Effector memory CD4-positive, alpha-beta T cell (primary cell): ENCODE results near the gene SPACA6.

Experiments used
- DNase-seq, 3 donors: peaks; one replicate each; pipeline ENCODE4 v3.0.0-alpha.2; 2020
- H3K27ac ChIP-seq: 2 replicates; pipeline ENCODE4 v1.7.0; 2013; ENCODE audit warnings: mild to moderate bottlenecking, low read length, moderate library complexity; ENCODE audit not compliant: insufficient read depth, poor library complexity, severe bottlenecking
- H3K27me3 ChIP-seq: replicated peaks from 2 replicates; pipeline ENCODE4 v1.7.0; 2013; ENCODE audit warnings: mild to moderate bottlenecking, low read length; ENCODE audit not compliant: insufficient read depth, control insufficient read depth, poor library complexity, severe bottlenecking
- H3K36me3 ChIP-seq: 2 replicates; pipeline ENCODE4 v1.7.0; 2013; ENCODE audit warnings: mild to moderate bottlenecking, low read length, moderate library complexity; ENCODE audit not compliant: control insufficient read depth, insufficient read depth
- H3K4me1 ChIP-seq: 2 replicates; pipeline ENCODE4 v1.7.0; 2013; ENCODE audit warnings: low read length, mild to moderate bottlenecking; ENCODE audit not compliant: control insufficient read depth, insufficient read depth, poor library complexity, severe bottlenecking
- H3K4me3 ChIP-seq: 2 replicates; pipeline ENCODE4 v1.7.0; 2013; ENCODE audit warnings: low read length, low read depth, mild to moderate bottlenecking; ENCODE audit not compliant: insufficient read depth, poor library complexity, severe bottlenecking
- H3K9me3 ChIP-seq: 2 replicates; pipeline ENCODE4 v1.7.0; 2013; ENCODE audit warnings: mild to moderate bottlenecking, low read length, moderate library complexity; ENCODE audit not compliant: control insufficient read depth

The SPACA6 gene

DNA sequence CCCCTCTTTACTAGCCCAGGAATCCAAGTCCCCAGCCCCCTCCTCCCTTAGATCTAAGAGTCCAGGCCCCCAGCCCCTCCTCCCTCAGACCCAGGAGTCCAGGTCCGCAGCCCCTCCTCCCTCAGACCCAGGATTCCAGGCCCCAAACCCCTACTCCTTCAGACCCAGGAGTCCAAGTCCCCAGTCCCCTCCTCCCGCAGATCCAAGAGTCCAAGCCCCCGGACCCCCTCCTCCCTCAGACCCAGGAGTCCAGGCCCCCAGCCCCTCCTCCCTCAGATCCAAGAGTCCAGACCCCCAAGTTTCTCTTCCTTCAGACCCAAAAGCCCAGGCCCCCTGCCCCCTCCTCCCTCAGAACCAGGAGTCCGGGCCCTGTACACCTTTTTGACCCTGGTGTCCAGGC is 11.5 kb downstream of the SPACA6 start:
- no peak for DNase-seq
- Histone ChIP-seq H3K27me3 (no peaks in the 10 kb centered on the region), H3K9me3 (no peaks in the 10 kb centered on the region), H3K4me3 (peak overlapping the region; percentile 60), H3K36me3 (no peaks in the 10 kb centered on the region), H3K4me1 (peaks cover 19% of the 10 kb centered on the region), H3K27ac (peak overlapping the region; percentile 84)

DNA sequence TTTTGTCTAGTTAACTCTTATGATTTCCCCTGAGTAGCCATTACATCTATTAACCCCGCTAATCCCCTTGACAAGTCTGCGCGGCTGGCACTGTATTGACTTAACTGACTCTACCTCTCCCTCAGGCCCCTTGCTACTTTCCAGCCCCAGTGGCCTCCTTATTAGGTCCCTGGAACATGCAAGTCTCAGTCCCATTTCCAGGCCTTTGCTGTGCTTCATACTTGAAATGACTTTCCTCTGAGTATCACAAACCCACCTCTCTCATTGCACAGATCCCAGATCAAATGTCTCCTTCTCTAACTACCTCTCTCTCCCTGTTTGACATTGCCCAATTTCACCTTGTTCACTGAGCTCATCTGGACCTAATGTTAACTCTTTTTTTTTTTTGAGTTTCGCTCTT is 13.2 kb downstream of the SPACA6 start:
- no peak overlapping the region for H3K27ac ChIP-seq
- H3K27me3 ChIP-seq, result no peaks in the 10 kb centered on the region
- H3K36me3 ChIP-seq, result no peaks in the 10 kb centered on the region
- no peak for DNase-seq
- H3K4me3 ChIP-seq, result no peak overlapping the region
- H3K4me1 ChIP-seq, result peaks cover 19% of the 10 kb centered on the region
- no peaks in the 10 kb centered on the region for H3K9me3 ChIP-seq

DNA sequence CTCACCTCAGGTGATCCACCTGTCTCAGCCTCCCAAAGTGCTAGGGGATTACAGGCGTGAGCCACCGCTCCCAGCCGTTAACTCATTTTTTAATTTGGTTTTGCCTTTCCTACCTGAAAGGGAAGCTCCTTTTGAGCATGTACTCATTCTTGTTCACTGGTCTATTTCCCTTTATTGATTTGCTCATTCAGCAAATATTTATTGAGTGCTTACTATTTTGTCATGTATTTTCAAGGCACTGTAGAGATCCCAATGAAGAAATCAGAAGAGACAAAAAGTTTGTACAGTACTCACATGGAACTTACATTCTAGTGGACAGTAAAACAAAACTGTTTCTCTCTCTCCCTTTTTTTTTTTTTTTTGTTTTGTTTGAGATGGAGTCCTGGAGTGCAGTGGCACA is 13.8 kb downstream of the SPACA6 start:
- H3K36me3 ChIP-seq, result no peaks in the 10 kb centered on the region
- no peaks in the 10 kb centered on the region for H3K27me3 ChIP-seq
- peaks cover 19% of the 10 kb centered on the region for H3K4me1 ChIP-seq
- no peak overlapping the region for H3K4me3 ChIP-seq
- DNase-seq, result no peak
- H3K27ac ChIP-seq, result no peak overlapping the region
- no peaks in the 10 kb centered on the region for H3K9me3 ChIP-seq

DNA sequence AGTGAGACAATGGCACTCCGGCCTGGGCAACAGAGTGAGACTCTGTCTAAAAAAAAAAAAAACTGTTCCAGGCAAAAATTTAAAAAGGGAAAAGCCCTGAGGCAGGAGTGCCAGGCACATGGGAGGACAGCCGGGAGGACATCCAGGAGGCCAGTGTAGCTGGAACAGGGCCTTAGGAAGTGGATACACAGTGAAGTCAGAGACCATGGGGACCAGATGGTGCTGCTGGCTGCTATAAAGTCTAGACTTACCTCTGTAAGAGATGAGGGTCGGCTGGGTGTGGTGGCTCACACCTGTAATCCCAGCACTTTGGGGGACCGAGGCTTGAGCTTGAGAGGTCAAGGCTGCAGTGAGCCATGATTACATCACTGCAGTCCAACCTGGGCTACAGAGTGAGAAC is 15.7 kb downstream of the SPACA6 start:
- no peak for DNase-seq
- H3K36me3 ChIP-seq, result no peaks in the 10 kb centered on the region

DNA sequence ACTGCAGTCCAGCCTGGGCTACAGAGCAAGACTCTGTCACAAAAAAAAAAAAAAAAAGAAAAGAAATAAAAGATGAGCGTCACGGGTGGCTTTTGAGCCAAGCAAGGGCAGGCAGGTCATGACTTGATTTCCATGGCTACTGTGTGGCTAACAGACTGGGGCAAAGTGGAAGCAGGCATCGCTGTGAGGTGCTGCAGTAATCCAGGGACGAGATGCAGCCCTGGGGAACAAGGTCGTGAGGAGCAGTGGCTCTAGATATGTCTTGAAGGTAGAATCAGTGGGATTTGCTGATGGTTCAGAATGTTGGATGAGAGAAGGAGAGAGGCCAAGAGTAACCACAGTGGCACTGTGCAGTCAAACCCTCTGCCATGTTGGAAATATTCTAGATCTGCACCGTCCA is 16.4 kb downstream of the SPACA6 start:
- DNase-seq, result no peak
- no peak overlapping the region for H3K4me3 ChIP-seq
- no peaks in the 10 kb centered on the region for H3K9me3 ChIP-seq
- no peaks in the 10 kb centered on the region for H3K27me3 ChIP-seq
- H3K36me3 ChIP-seq, result no peaks in the 10 kb centered on the region
- H3K27ac ChIP-seq, result no peak overlapping the region
- peaks cover 3% of the 10 kb centered on the region for H3K4me1 ChIP-seq

More for the DNA sequence above, 15.7 kb downstream of the SPACA6 start:
- Histone ChIP-seq H3K27ac (no peak overlapping the region), H3K27me3 (no peaks in the 10 kb centered on the region), H3K9me3 (no peaks in the 10 kb centered on the region), H3K4me1 (peaks cover 6% of the 10 kb centered on the region), H3K4me3 (no peak overlapping the region)

DNA sequence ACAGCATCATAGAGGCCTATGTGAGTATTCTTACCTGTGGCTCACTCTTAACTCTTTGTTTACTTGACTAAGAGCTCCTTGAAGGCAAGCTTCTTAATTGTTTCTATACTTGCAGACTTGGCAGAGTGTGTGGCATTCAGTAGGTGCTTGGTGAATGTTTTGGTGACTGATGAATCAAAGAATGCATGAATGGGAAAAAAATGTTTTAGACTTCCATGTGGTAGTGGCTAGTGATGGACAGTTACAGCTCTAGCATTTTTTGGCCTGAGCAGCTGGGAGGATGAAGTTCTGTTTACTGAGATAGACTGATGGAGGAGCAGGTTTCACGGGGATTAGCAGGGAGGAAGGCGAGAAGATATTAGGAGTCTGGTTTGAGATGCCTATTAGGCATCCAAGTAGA is 17.0 kb downstream of the SPACA6 start:
- no peaks in the 10 kb centered on the region for H3K4me1 ChIP-seq
- H3K27me3 ChIP-seq, result no peaks in the 10 kb centered on the region
- no peaks in the 10 kb centered on the region for H3K9me3 ChIP-seq
- no peaks in the 10 kb centered on the region for H3K36me3 ChIP-seq
- H3K27ac ChIP-seq, result no peak overlapping the region
- no peak for DNase-seq
- H3K4me3 ChIP-seq, result no peak overlapping the region

DNA sequence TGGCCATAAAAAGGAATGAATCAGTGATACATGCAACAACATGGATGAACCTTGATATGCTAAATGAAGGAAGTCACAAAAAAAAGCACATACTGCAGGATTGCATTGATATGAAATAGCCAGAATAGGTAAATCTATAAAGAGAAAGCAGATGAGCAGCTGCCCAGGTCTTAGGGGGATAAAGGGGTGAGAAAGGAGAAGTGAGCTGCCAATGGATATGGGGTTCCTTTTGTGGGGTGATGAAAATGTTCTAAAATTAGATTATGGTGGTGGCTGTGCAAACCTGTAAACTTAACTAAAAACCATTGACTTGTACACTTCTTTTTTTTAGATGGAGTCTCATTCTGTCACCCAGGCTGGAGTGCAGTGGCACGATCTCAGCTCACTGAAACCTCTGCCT is 18.6 kb downstream of the SPACA6 start:
- Histone ChIP-seq H3K9me3 (no peaks in the 10 kb centered on the region), H3K4me3 (no peak overlapping the region), H3K36me3 (no peaks in the 10 kb centered on the region), H3K27ac (no peak overlapping the region), H3K4me1 (no peaks in the 10 kb centered on the region), H3K27me3 (no peaks in the 10 kb centered on the region)
- DNase-seq, result no peak

DNA sequence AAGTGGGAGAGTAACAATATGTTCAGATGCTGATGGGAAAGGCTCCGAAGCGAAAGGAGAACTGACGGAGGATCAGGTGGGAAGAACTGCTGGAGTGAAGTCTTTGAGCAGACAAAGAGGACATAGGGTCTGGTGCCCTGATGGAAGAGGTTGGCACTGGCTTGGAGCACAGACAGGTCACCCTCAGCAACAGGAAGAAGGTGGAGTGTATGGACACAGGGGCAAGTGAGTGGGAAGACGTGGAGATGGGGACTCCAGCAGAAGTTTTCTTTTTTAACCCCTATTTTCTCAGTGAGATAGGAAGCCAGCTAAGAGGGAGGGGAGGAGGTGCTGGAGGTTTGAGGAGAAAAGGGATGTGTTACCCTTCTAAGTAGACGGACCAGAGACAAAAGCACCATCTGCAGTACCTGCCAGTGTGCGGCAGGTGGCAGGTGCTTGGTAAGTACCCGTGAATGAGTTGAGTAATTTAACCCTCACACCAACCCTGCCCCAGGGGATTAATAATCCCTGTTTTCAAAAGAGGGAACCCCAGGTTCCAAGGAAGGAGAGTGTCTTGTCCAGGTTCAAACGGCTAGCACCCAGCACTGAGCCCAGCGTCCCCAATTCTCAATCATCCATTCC is 19.4 kb downstream of the SPACA6 start:
- H3K27me3 ChIP-seq, result no peaks in the 10 kb centered on the region
- no peaks in the 10 kb centered on the region for H3K9me3 ChIP-seq

DNA sequence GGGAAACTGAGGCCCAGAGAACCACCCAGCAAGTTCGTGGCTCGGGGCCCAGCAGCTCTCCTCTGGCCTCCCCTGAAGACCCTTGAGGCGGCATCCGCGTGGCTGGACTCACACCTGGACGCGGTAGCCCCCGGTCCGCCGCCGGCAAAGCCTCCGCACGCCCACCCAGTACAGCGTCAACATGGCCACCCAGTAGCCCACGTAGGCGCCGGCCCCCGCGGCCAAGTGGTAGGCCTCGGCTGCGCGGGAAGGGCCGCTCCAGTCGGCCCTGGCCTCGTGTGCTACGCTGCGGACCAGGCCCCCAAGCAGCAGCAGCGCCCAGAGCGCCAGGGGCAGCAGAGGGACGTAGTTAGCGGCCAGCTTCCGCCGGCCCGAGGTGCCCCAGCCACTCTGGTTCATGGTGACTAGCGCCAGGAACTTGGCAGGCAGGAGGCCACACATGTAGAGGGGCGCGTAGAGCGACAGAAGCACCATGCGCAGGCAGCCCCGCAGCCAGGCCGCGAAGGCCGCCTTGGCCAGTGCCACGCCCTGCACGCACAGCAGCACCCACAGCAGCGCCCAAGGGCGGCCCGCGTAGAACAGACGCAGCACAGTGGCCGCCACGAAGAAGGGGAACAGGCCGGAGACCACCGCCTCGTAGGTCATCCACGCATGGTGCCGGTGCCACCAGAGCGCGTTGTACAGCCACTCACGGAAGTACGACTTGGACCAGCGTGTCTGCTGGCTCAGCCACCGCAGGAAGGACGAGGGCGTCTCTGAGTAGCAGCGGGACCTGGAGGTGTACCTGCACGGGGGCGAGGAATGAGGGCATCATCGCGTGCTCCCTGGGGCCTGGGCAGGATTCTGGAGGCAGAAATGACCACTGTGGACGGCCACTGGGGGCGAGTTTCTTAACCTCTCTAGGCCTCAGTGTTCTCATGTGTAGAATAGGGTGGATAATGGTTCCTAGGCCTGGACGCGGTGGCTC is 20.5 kb downstream of the SPACA6 start:
- no peaks in the 10 kb centered on the region for H3K27me3 ChIP-seq
- H3K4me3 ChIP-seq, result no peak overlapping the region
- H3K27ac ChIP-seq, result no peak overlapping the region

More for the DNA sequence above, 19.4 kb downstream of the SPACA6 start:
- H3K36me3 ChIP-seq, result no peaks in the 10 kb centered on the region
- H3K4me1 ChIP-seq, result no peaks in the 10 kb centered on the region
- H3K27ac ChIP-seq, result no peak overlapping the region
- DNase-seq, result no peak
- no peak overlapping the region for H3K4me3 ChIP-seq

DNA sequence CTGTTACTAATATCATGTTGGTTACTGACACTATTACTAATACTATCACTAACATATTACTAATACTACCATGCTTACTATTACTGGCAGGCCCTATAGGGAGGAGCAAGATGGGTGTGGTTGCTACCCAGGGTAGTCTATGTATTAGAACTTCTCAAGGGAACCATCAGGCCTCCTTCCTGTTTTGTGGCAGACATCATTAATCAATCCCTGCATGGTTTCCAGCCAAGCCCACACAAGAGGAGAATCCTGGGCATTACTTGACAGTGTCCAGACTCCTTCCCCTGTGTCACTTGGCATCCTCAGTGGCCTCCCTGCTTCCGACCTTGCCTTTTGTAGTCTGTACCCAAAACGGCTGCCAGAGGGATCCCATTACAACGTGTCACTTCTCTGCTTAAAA is 21.7 kb downstream of the SPACA6 start:
- no peak overlapping the region for H3K4me3 ChIP-seq
- DNase-seq, result no peak
- H3K27ac ChIP-seq, result no peak overlapping the region
- H3K27me3 ChIP-seq, result no peaks in the 10 kb centered on the region
- H3K4me1 ChIP-seq, result no peaks in the 10 kb centered on the region
- no peaks in the 10 kb centered on the region for H3K9me3 ChIP-seq
- no peaks in the 10 kb centered on the region for H3K36me3 ChIP-seq

More for the DNA sequence above, 20.5 kb downstream of the SPACA6 start:
- no peak for DNase-seq
- Histone ChIP-seq H3K36me3 (no peaks in the 10 kb centered on the region), H3K4me1 (no peaks in the 10 kb centered on the region), H3K9me3 (no peaks in the 10 kb centered on the region)
